ENCODE data around the gene TMEM214. TPM values are rescaled to one million over a fixed set of nuclear protein-coding genes. Genes with fewer than 3 reads are reported as not detected.

Gene TMEM214
- 10 to 100 TPM; 54.3 to 68.0 TPM for total RNA-seq

GRCh38 chr2:27032495-27033252 lies at the start of gene TMEM214:
Gene TMEM214, plus strand, starts transcription at chr2:27032965. Its CDS starts 51 bp downstream, at chr2:27033016.
- Mint-ChIP-seq H3K36me3 (peaks cover 15 to 31% of the 10 kb centered on the region in 2 donors), H3K27ac (peak within 1 kb of the TSS; percentile 92), H3K9me3 (no peaks in the 10 kb centered on the region)
- DNase-seq (ENCODE audit: low spot score in 2 of 2) (peak; percentile 86 to 88), ATAC-seq (peak; percentile 98 to 99)

- ATAC-seq (no peak), DNase-seq (ENCODE audit: low spot score in 2 of 2) (no peak)
- no peaks in the 10 kb centered on the region for H3K9me3 Mint-ChIP-seq
- H3K36me3 Mint-ChIP-seq = no peaks in the 10 kb centered on the region
- H3K27ac Mint-ChIP-seq = no peak overlapping the region
Observed at GRCh38 chr2:26983746-26984145, 49.0 kb upstream of the TMEM214 start.

- Mint-ChIP-seq H3K27ac (no peak overlapping the region), H3K36me3 (no peaks in the 10 kb centered on the region), H3K9me3 (no peaks in the 10 kb centered on the region)
- ATAC-seq = no peak
- DNase-seq (ENCODE audit: low spot score in 2 of 2) = no peak
Observed at GRCh38 chr2:26985807-26986206, 47.0 kb upstream of the TMEM214 start.

DNA sequence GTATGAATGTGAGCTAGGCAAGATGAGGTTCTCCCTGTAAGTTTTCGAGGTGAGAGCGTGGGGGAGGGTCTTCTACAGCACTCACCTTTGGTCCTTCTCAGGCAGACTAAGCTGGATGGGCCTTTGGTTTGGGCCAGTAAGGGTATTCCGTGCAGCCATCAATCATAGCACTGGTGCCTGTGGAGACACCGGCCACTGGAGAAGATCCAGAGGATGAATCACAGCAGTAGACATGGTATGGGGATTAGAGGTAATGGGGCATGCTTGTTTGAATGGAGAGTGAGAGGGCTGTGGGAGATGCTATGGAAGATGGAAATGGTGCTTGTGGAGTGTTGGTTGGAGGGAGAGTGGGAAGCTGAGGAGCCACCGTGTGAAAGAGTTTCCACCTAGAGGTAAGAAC lies 46.2 kb upstream of the TMEM214 start:
- no peaks in the 10 kb centered on the region for H3K36me3 Mint-ChIP-seq
- no peaks in the 10 kb centered on the region for H3K9me3 Mint-ChIP-seq
- ATAC-seq (no peak), DNase-seq (ENCODE audit: low spot score in 2 of 2) (no peak)
- no peak overlapping the region for H3K27ac Mint-ChIP-seq

GRCh38 chr2:26988058-26988860 lies 44.5 kb upstream of the TMEM214 start:
- DNase-seq (ENCODE audit: low spot score in 2 of 2) = no peak
- H3K27ac Mint-ChIP-seq = no peak overlapping the region
- H3K9me3 Mint-ChIP-seq = no peaks in the 10 kb centered on the region
- no peaks in the 10 kb centered on the region for H3K36me3 Mint-ChIP-seq
- ATAC-seq = no peak

DNA sequence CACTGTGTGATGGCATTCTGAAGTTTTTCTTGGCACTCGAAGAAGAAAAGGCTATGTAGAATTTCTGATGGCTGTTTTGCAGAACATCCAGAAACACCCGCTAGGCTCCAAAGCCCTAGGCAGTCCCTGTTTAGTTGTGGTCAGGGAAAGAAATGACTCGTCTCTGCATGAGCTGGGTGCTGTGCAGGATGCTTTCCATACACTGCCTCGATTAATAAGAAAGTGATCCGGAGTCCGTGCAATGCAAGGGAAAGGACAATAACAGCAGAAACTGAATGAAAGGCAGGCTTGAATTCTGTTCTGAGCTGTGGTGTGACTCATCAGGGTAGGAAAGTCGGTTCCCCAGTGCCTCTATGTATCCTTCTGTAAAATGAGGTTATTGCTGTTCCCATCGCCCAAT lies 43.6 kb upstream of the TMEM214 start:
- Mint-ChIP-seq H3K9me3 (no peaks in the 10 kb centered on the region), H3K27ac (no peak overlapping the region), H3K36me3 (no peaks in the 10 kb centered on the region)
- no peak for DNase-seq (ENCODE audit: low spot score in 2 of 2)
- ATAC-seq = no peak

DNA sequence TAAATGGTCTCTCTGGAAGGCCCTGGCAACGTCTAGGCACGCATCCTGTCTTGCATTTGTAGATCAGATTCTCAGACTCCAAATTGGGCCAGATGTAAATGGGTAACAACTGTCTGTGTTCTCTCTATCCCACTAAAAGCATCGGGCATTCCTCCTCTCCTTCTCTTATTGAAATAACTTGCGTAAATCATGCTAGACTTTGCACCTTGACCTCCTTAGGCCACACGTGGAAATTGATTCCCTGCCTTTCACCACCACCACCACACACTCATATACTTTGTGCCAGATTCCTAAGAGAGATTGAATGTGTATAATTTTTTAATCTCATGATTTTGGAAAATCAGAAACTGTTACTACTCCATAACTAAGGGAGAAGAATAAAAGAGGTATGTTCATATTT lies 41.0 kb upstream of the TMEM214 start:
- H3K27ac Mint-ChIP-seq = no peak overlapping the region
- ATAC-seq = no peak
- no peaks in the 10 kb centered on the region for H3K9me3 Mint-ChIP-seq
- H3K36me3 Mint-ChIP-seq = no peaks in the 10 kb centered on the region
- no peak for DNase-seq (ENCODE audit: low spot score in 2 of 2)

DNA sequence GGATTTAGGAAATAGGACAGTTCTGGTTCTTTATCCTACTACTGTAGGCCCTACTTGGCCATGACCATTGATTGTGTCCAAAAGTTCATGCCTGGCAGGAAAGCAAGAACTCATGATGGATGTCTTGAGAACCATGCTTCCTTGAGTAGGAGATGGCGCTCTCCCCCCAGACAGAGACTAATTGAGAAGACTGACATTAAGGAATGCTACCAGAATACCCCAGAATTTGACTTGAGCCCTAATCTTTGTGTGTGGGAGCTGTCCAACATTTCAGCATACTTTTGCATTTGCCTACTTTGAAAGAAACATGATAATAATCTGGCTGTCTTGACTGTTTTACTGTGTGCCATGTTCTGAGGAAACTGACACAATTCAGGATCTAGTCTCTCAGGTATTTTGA lies 39.0 kb upstream of the TMEM214 start:
- H3K27ac Mint-ChIP-seq = no peak overlapping the region
- no peaks in the 10 kb centered on the region for H3K36me3 Mint-ChIP-seq
- no peaks in the 10 kb centered on the region for H3K9me3 Mint-ChIP-seq
- ATAC-seq = no peak
- no peak for DNase-seq (ENCODE audit: low spot score in 2 of 2)

GRCh38 chr2:26994983-26995382 lies 37.8 kb upstream of the TMEM214 start:
- ATAC-seq (no peak), DNase-seq (ENCODE audit: low spot score in 2 of 2) (no peak)
- Mint-ChIP-seq H3K36me3 (no peaks in the 10 kb centered on the region), H3K9me3 (no peaks in the 10 kb centered on the region), H3K27ac (no peak overlapping the region)

GRCh38 chr2:26997394-26997793 lies 35.4 kb upstream of the TMEM214 start:
- no peaks in the 10 kb centered on the region for H3K36me3 Mint-ChIP-seq
- ATAC-seq (no peak), DNase-seq (ENCODE audit: low spot score in 2 of 2) (no peak)
- no peak overlapping the region for H3K27ac Mint-ChIP-seq
- no peaks in the 10 kb centered on the region for H3K9me3 Mint-ChIP-seq

- H3K27ac Mint-ChIP-seq = no peak overlapping the region
- H3K36me3 Mint-ChIP-seq = no peaks in the 10 kb centered on the region
- no peaks in the 10 kb centered on the region for H3K9me3 Mint-ChIP-seq
- no peak for ATAC-seq
- DNase-seq (ENCODE audit: low spot score in 2 of 2) = no peak
Observed at GRCh38 chr2:26998323-26998722, 34.4 kb upstream of the TMEM214 start.

DNA sequence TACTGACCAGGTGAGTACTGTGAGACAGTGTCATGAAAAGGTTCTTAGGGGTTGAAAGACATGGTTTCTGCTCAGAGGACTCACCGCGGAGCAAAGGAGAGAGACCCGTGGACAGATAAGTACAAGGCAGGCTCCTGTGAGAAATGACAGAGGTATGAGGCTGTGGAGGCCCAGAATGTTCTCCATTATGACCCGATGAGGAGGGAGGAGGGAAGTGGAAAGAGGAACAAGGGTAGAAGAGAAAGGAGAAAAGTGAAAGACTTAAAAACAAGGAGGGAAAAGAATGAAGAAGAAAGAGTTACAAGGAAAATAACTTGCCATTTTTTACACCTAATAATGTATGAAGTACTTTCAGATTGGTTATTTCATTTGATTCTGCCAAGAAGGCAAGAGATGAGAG lies 32.5 kb upstream of the TMEM214 start:
- no peak overlapping the region for H3K27ac Mint-ChIP-seq
- ATAC-seq = no peak
- H3K36me3 Mint-ChIP-seq = no peaks in the 10 kb centered on the region
- H3K9me3 Mint-ChIP-seq = no peaks in the 10 kb centered on the region
- DNase-seq (ENCODE audit: low spot score in 2 of 2) = no peak

- Mint-ChIP-seq H3K36me3 (no peaks in the 10 kb centered on the region), H3K27ac (no peak overlapping the region)
Observed at GRCh38 chr2:27000995-27001394, 31.8 kb upstream of the TMEM214 start.

DNA sequence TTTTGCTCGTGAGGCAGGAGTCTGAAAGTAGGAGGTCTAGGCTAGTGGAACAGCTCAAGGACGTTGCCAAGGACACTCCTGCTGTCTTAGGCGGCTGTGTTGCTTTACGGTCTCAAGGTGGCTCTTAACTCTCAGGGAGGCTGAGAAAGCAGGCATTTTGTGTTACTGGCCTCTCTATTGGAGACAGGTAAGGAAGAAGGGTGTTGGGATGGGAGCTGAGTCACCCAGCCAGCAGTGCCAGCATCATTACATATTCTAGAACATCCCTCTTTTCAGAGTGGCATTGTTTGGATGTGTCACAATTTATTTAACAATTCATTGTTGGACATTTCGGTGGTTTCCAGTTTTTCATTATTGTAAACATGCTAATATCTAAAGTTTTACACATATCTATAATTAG lies 30.8 kb upstream of the TMEM214 start:
- ATAC-seq (no peak), DNase-seq (ENCODE audit: low spot score in 2 of 2) (no peak)
- Mint-ChIP-seq H3K36me3 (no peaks in the 10 kb centered on the region), H3K27ac (no peak overlapping the region), H3K9me3 (no peaks in the 10 kb centered on the region)

More at GRCh38 chr2:27000995-27001394, 31.8 kb upstream of the TMEM214 start:
- no peak for ATAC-seq
- no peak for DNase-seq (ENCODE audit: low spot score in 2 of 2)
- no peaks in the 10 kb centered on the region for H3K9me3 Mint-ChIP-seq

DNA sequence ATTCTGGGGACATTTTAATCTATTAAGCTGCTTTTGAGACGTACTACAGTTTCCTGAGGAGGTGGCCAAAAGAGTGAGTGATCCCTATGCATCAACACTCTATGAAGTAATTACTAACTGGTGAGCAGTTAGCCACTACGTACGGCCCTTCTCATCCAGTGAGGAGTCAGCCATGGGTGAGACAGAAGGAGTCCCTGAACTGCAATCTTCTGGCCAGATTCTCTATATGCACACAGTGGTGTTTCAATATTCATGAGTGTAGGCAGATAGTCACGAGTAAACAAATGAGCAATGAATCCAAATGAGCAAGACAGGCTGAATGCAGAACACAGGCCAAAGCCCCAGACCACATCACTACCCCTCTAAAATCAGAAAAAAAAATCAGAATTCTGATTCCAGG lies 29.8 kb upstream of the TMEM214 start:
- Mint-ChIP-seq H3K27ac (no peak overlapping the region), H3K36me3 (no peaks in the 10 kb centered on the region), H3K9me3 (no peaks in the 10 kb centered on the region)
- ATAC-seq (no peak), DNase-seq (ENCODE audit: low spot score in 2 of 2) (no peak)

GRCh38 chr2:27003857-27004256 lies 28.9 kb upstream of the TMEM214 start:
- no peak for ATAC-seq
- Mint-ChIP-seq H3K36me3 (no peaks in the 10 kb centered on the region), H3K27ac (no peak overlapping the region)

GRCh38 chr2:27006602-27007415 lies 26.0 kb upstream of the TMEM214 start:
- no peak for ATAC-seq
- H3K36me3 Mint-ChIP-seq = no peaks in the 10 kb centered on the region
- DNase-seq (ENCODE audit: low spot score in 2 of 2) = no peak

More at GRCh38 chr2:27003857-27004256, 28.9 kb upstream of the TMEM214 start:
- no peak for DNase-seq (ENCODE audit: low spot score in 2 of 2)
- no peaks in the 10 kb centered on the region for H3K9me3 Mint-ChIP-seq

More at GRCh38 chr2:27006602-27007415, 26.0 kb upstream of the TMEM214 start:
- Mint-ChIP-seq H3K9me3 (no peaks in the 10 kb centered on the region), H3K27ac (no peak overlapping the region)

All from activated naive CD4-positive, alpha-beta T cell treated with anti-CD3 and anti-CD28 coated beads, Interleukin-2, amount 50 U/mL, for 72 hours (primary cell).